Heart right ventricle (tissue), 16 donors: ENCODE results near the gene PGS1. TPM values are rescaled to one million over a fixed set of nuclear protein-coding genes. Genes with fewer than 3 reads are reported as not detected.

Experiments used
- ATAC-seq, 8 donors: fragments of 200-7000 bp; cut with Tn5 transposase; one replicate each; pipeline ENCODE4 v1.9.1; 2020; ENCODE audit warnings: mild to moderate bottlenecking in 8 of 8, moderate library complexity in 8 of 8, moderate number of reproducible peaks in 1 of 8
- DNase-seq, 2 donors: peaks; one replicate each; pipeline ENCODE4 v3.0.0-alpha.2; 2020
- H3K27ac ChIP-seq, 10 donors: fragments of 200-600 bp; sonication (generic) in 2 of 10; one replicate each; pipeline versions ENCODE4 v1.5.0 to v1.8.0; 2020 to 2022; ENCODE audit warnings: mild to moderate bottlenecking in 3 of 10
- H3K27me3 ChIP-seq, 7 donors: fragments of 200-600 bp; one replicate each; pipeline ENCODE4 v1.8.0; 2021 to 2022; ENCODE audit warnings: mild to moderate bottlenecking in 2 of 7
- H3K36me3 ChIP-seq, 9 donors: fragments of 200-600 bp; sonication (generic) in 1 of 9; one replicate each; pipeline versions ENCODE4 v1.5.0 to v1.8.0; 2020 to 2022; ENCODE audit warnings: mild to moderate bottlenecking in 2 of 9
- H3K4me1 ChIP-seq, 9 donors: fragments of 200-600 bp; sonication (generic) in 1 of 9; one replicate each; pipeline versions ENCODE4 v1.5.0 to v1.8.0; 2020 to 2022; ENCODE audit warnings: mild to moderate bottlenecking in 4 of 9
- H3K4me3 ChIP-seq, 10 donors: fragments of 200-600 bp; sonication (generic) in 2 of 10; one replicate each; pipeline versions ENCODE4 v1.5.0 to v1.8.0; 2020 to 2022; ENCODE audit warnings: mild to moderate bottlenecking in 7 of 10, moderate library complexity in 2 of 10
- H3K9me3 ChIP-seq, 11 donors: fragments of 200-600 bp in 10 of 11; sonication (generic) in 2 of 11; one replicate each; pipeline versions ENCODE4 v1.5.0 to v1.8.0; 2013 to 2022; ENCODE audit warnings: mild to moderate bottlenecking in 2 of 11, control low read depth in 1 of 11, moderate library complexity in 1 of 11
- CTCF ChIP-seq, 9 donors: fragments of 200-600 bp; sonication (generic) in 2 of 9; IDR thresholded peaks; one replicate each; pipeline versions ENCODE4 v1.5.0 to v1.8.0; 2021 to 2022; ENCODE audit warnings: antibody characterized with exemption in 9 of 9, mild to moderate bottlenecking in 5 of 9, moderate library complexity in 1 of 9
- WGBS, 2 donors: extraction: QIAGEN DNeasy Blood & Tissue Kit; methylation state at CpG; one replicate each; pipeline ENCODE4 v1.1.7; 2013; ENCODE audit warnings: inconsistent platforms in 1 of 2; 5-methylcytosine and 5-hydroxymethylcytosine counted together
- intact Hi-C, 10 donors: fragments of 100-400 bp; cut with DNase I; formaldehyde crosslinking; loops; one replicate each; pipeline versions ENCODE4 v1.11.1 to v1.14.2; 2022
- polyA plus RNA-seq, 2 donors: library from polyadenylated mRNA; stranded (reverse); fragments of 200-250 nt; gene quantifications; one replicate each; pipeline ENCODE4 v1.2.3, GENCODE V29; 2013
- total RNA-seq, 10 donors: library from RNA; stranded (reverse); fragmentation: NEBNext Ultra II Directional in 3 of 10; extraction: Animal tissue kit (Norgen Biotek cat#: 25700) in 3 of 10; gene quantifications; one replicate each; pipeline versions ENCODE4 v1.2.1 to v1.2.4, GENCODE V29; 2021 to 2023
- donor health status: Arrhythmogenic right ventricular cardiomyopathy.
- donor health status: ischemic (EF 13 %, LVEDD 7.1; RV severe dilation, severe dysfunction).
- donor health status: healthy with polysubstance abuse.
- donor health status: DM: no; HTN: yes; CAD: no.
- donor health status: DM: no; HTN: no; CAD: no.
- donor health status: ischemic (EF 25% LVEDD 6.9; RV normal size, moderate dysfunction).
- donor health status: ischemic (EF 25% LVEDD 5.7; RV mildly dilated, moderate dysfunction).
- donor health status: healthy.
- donor health status: DM: yes; HTN: yes; CAD: no.
- donor health status: Ischemic cardiomyopathy.
- donor health status: ischemic (EF 35%, LVEDD 5.7; RV mildly dilated, moderate dysfunction).
- donor health status: nonischemic (EF 11% LVEDD 7.7; RV severe dilation, severe dysfunction).
- donor health status: DM: yes; HTN: yes; CAD: no.
- donor health status: PGD.
- donor health status: ischemic (EF 29% LVEDD 5.4; RV normal size, mild dysfunction).
- donor health status: nonischemic (EF 23%, LVEDD 6.1; RV moderate dilation, normal function).

Gene PGS1
- total and polyA plus RNA-seq, 12 donors: 14.7 to 28.4 (median 18.2) TPM

GRCh38 chr17:78406396-78406795 lies 27.9 kb downstream of the PGS1 start:
- no peak for DNase-seq
- Histone ChIP-seq H3K27ac (no peak overlapping the region), H3K4me3 (no peak overlapping the region), H3K27me3 (no peaks in the 10 kb centered on the region), H3K4me1 (peaks cover 8 to 53% (median 36%) of the 10 kb centered on the region in 9 donors), H3K9me3 (no peaks in the 10 kb centered on the region), H3K36me3 (peaks cover 0 to 91% (median 23%) of the 10 kb centered on the region in 9 donors)
- 93 to 94% methylated on average over 6 of the region's 6 CpGs for WGBS, 2 donors
- no peak for ATAC-seq
- no peak for TF ChIP-seq CTCF (IDR thresholded peaks at IDR 0.05)
- intact Hi-C loops: no loop called here

- DNase-seq (no peak), ATAC-seq (no peak)
- Histone ChIP-seq H3K9me3 (no peaks in the 10 kb centered on the region), H3K27ac (no peak overlapping the region), H3K36me3 (peaks cover 0 to 88% (median 22%) of the 10 kb centered on the region in 9 donors), H3K4me3 (no peak overlapping the region), H3K4me1 (peaks cover 8 to 53% (median 38%) of the 10 kb centered on the region in 9 donors), H3K27me3 (no peaks in the 10 kb centered on the region)
- WGBS, 2 donors: 87 to 89% methylated on average over 8 of the region's 8 CpGs
- no peak for TF ChIP-seq CTCF (IDR thresholded peaks at IDR 0.05)
- intact Hi-C loops: no loop called here
Observed at GRCh38 chr17:78406920-78407319, 28.5 kb downstream of the PGS1 start.

GRCh38 chr17:78407387-78408000 lies 29.0 kb downstream of the PGS1 start:
- Histone ChIP-seq H3K4me3 (no peak overlapping the region), H3K36me3 (peaks cover 0 to 88% (median 22%) of the 10 kb centered on the region in 9 donors), H3K27me3 (no peaks in the 10 kb centered on the region), H3K9me3 (no peaks in the 10 kb centered on the region), H3K4me1 (peaks cover 8 to 56% (median 44%) of the 10 kb centered on the region in 9 donors), H3K27ac (no peak overlapping the region)
- intact Hi-C loops: no loop called here
- DNase-seq: no peak
- TF ChIP-seq CTCF (IDR thresholded peaks at IDR 0.05): no peak
- 84 to 89% methylated on average over 7 of the region's 7 CpGs for WGBS, 2 donors
- no peak for ATAC-seq

- ATAC-seq: no peak
- H3K4me3 ChIP-seq: no peak overlapping the region
- intact Hi-C loops: no loop called here
- H3K36me3 ChIP-seq: peaks cover 0 to 79% (median 19%) of the 10 kb centered on the region in 9 donors
- H3K27ac ChIP-seq: peak overlapping the region in 3 of 10 donors; percentile 18 to 45 (median 41)
- H3K4me1 ChIP-seq: peaks cover 18 to 67% (median 54%) of the 10 kb centered on the region in 9 donors
- WGBS, 2 donors: 84 to 86% methylated on average over 23 of the region's 23 CpGs
- H3K9me3 ChIP-seq: no peaks in the 10 kb centered on the region
- TF ChIP-seq CTCF (IDR thresholded peaks at IDR 0.05): no peak
- DNase-seq: no peak
- H3K27me3 ChIP-seq: no peaks in the 10 kb centered on the region
Observed at GRCh38 chr17:78408476-78409050, 30.1 kb downstream of the PGS1 start.
